Smooth muscle cell of the brain vasculature (primary cell): ENCODE results near the gene ADAM12.

ENCODE experiments used
- DNase-seq: peaks from one replicate; pipeline ENCODE4 v3.0.0-alpha.2; 2012; ENCODE audit warnings: low read depth, low spot score

Gene ADAM12

GRCh38 chr10:126087796-126088505 is 300.3 kb downstream of the ADAM12 start:
- no peak for DNase-seq

GRCh38 chr10:126087153-126087680 is 301.1 kb downstream of the ADAM12 start:
- DNase-seq: no peak

GRCh38 chr10:126085806-126086205 is 302.5 kb downstream of the ADAM12 start:
- DNase-seq: no peak

- no peak for DNase-seq
Measured at GRCh38 chr10:126084369-126084768, 303.9 kb downstream of the ADAM12 start.

GRCh38 chr10:126083009-126083408 is 305.3 kb downstream of the ADAM12 start:
- no peak for DNase-seq

- DNase-seq: no peak
Measured at GRCh38 chr10:126081841-126082466, 306.3 kb downstream of the ADAM12 start.

- DNase-seq: no peak
Measured at GRCh38 chr10:126080879-126081411, 307.3 kb downstream of the ADAM12 start.

GRCh38 chr10:126080291-126080825 is 307.9 kb downstream of the ADAM12 start:
- DNase-seq: no peak

GRCh38 chr10:126075009-126075408 is 313.3 kb downstream of the ADAM12 start:
- DNase-seq: no peak

GRCh38 chr10:126074291-126074690 is 314.0 kb downstream of the ADAM12 start:
- DNase-seq: no peak

GRCh38 chr10:126073606-126074005 is 314.7 kb downstream of the ADAM12 start:
- no peak for DNase-seq

- DNase-seq: no peak
Measured at GRCh38 chr10:126072622-126073021, 315.7 kb downstream of the ADAM12 start.

- DNase-seq: no peak
Measured at GRCh38 chr10:126070476-126071215, 317.6 kb downstream of the ADAM12 start.

GRCh38 chr10:126068322-126068721 is 320.0 kb downstream of the ADAM12 start:
- no peak for DNase-seq

GRCh38 chr10:126066456-126066855 is 321.8 kb downstream of the ADAM12 start:
- no peak for DNase-seq

- DNase-seq: no peak
Measured at GRCh38 chr10:126065751-126066377, 322.4 kb downstream of the ADAM12 start.

- DNase-seq: no peak
Measured at GRCh38 chr10:126064512-126064911, 323.8 kb downstream of the ADAM12 start.

- DNase-seq: peak; percentile 49
Measured at GRCh38 chr10:126063353-126063791, 324.9 kb downstream of the ADAM12 start.

- DNase-seq: peak; percentile 82
Measured at GRCh38 chr10:126062131-126063032, 325.9 kb downstream of the ADAM12 start.

- DNase-seq: no peak
Measured at GRCh38 chr10:126061526-126061925, 326.8 kb downstream of the ADAM12 start.
